AG09319 (cell line): ENCODE data around the gene INTS15.

Experiments used
- DNase-seq: peaks from one replicate; pipeline ENCODE4 v3.0.0-alpha.2; 2010; ENCODE audit warnings: low read depth; ENCODE audit errors: extremely low read depth
- CTCF ChIP-seq: IDR thresholded peaks from 2 replicates; pipeline ENCODE4 v1.5.1; 2011; ENCODE audit warnings: low read depth, mild to moderate bottlenecking, inconsistent platforms, low read length, moderate library complexity

Gene INTS15

DNA sequence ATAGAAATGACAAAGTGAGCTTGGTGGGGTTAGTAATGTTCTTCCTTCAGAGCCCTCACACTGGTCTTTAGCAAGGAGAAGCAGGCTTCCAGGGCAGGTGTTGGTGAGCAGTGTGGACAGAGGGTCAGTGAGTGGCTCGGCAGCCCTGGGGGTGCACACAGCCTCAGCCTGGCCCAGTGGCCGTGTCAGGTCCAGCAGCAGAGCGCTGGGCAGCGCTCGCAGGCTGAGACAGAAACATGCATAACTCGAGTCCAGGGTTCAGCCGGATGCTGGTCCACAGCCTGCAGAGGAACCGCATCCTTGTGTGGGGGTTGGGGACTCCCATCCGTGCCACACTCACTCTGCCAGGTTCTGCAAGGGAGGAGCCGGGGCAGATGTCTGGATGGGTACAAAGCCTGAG, 14.6 kb downstream of the INTS15 start:
- no peak for TF ChIP-seq CTCF

GRCh38 chr7:6606866-6607583, 17.2 kb downstream of the INTS15 start:
- TF ChIP-seq CTCF, result no peak

More for the DNA sequence above, 14.6 kb downstream of the INTS15 start:
- DNase-seq, result no peak

GRCh38 chr7:6607651-6608051, 17.8 kb downstream of the INTS15 start:
- no peak for DNase-seq
- TF ChIP-seq CTCF, result no peak

More at GRCh38 chr7:6606866-6607583, 17.2 kb downstream of the INTS15 start:
- no peak for DNase-seq

DNA sequence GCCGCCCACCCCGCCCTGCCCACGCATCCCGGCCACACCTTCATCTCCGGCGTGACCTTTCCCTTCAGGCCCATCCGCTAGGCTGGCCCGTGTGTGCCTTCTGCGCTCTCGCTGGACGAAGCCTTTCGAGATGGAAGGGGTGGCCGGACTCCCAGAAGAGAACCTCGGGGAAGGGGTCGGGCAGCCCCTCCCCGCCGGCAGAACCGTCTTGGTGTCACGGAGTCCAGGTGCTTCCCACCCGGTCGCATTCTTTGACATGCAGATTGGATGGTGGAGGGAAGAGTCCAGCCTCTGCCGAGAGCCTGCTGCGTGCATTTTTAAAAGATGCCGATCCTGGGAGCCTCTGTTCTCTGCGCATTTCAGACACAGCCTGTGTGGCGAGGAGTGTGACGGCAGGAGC, 18.3 kb downstream of the INTS15 start:
- no peak for TF ChIP-seq CTCF
- DNase-seq, result no peak

GRCh38 chr7:6608794-6609193, 19.0 kb downstream of the INTS15 start:
- DNase-seq, result no peak
- no peak for TF ChIP-seq CTCF

GRCh38 chr7:6612819-6613218, 23.0 kb downstream of the INTS15 start:
- TF ChIP-seq CTCF, result no peak
- DNase-seq, result no peak

DNA sequence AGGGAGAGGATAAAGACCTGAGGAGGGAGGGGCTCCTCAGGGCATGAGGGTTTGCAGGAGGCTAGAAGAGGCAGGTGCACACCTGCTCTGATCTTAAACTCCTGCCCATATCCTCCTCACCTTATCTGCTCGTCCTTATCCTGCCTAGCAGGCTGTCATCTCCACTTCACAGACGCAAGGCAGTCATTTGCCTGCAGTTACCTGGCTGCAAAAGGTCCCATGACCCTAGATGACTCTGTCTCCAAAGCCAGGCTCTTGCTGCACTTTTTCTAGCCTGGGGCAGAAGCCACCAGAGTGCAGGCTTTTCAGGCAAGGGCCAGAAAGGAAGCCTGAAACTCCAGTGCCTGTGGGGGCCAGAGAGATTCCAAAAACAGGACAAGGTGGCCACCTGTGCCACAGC, 23.9 kb downstream of the INTS15 start:
- DNase-seq, result no peak
- no peak for TF ChIP-seq CTCF
